KMS-11 (cell line): ENCODE results near the gene FAM13C.

Experiments used
- H2AFZ ChIP-seq: fragments of 200-600 bp; sonication (generic); 2 replicates; pipeline ENCODE4 v1.6.1; 2016; ENCODE audit warnings: antibody characterized with exemption, mixed run types, low read depth
- H3K27ac ChIP-seq: fragments of 200-600 bp; sonication (generic); 2 replicates; pipeline ENCODE4 v1.6.1; 2016; ENCODE audit warnings: mild to moderate bottlenecking, mixed run types
- H3K27me3 ChIP-seq: fragments of 200-600 bp; sonication (generic); 2 replicates; pipeline ENCODE4 v1.6.1; 2017; ENCODE audit warnings: mild to moderate bottlenecking, low read depth, mixed run types, moderate library complexity; ENCODE audit not compliant: insufficient read depth
- H3K36me3 ChIP-seq: fragments of 200-600 bp; sonication (generic); 2 replicates; pipeline ENCODE4 v1.6.1; 2017; ENCODE audit warnings: mild to moderate bottlenecking, mixed run types; ENCODE audit not compliant: insufficient read depth
- H3K4me1 ChIP-seq: fragments of 200-600 bp; sonication (generic); 2 replicates; pipeline ENCODE4 v1.6.1; 2016; ENCODE audit warnings: mild to moderate bottlenecking, low read depth, mixed run types; ENCODE audit not compliant: poor library complexity, severe bottlenecking
- H3K4me2 ChIP-seq: fragments of 200-600 bp; sonication (generic); 2 replicates; pipeline ENCODE4 v1.7.0; 2016; ENCODE audit warnings: mild to moderate bottlenecking, mixed run types
- H3K4me3 ChIP-seq: fragments of 200-600 bp; sonication (generic); IDR thresholded peaks from 2 replicates; pipeline ENCODE4 v1.6.1; 2017; ENCODE audit warnings: low read depth, low read length, mixed read lengths; ENCODE audit not compliant: insufficient read depth
- H3K79me2 ChIP-seq: fragments of 200-600 bp; sonication (generic); 2 replicates; pipeline ENCODE4 v1.6.1; 2016; ENCODE audit warnings: low read depth, mixed run types; ENCODE audit not compliant: insufficient read depth
- H3K9ac ChIP-seq: fragments of 200-600 bp; sonication (generic); 2 replicates; pipeline ENCODE4 v1.6.1; 2016; ENCODE audit warnings: mild to moderate bottlenecking, mixed run types
- H4K20me1 ChIP-seq: fragments of 200-600 bp; sonication (generic); 2 replicates; pipeline ENCODE4 v1.6.1; 2016; ENCODE audit warnings: mild to moderate bottlenecking, mixed run types; ENCODE audit not compliant: insufficient read depth
- CTCF ChIP-seq: fragments of 200-600 bp; sonication (generic); conservative IDR thresholded peaks from 2 replicates; pipeline ENCODE4 v1.6.1; 2017; ENCODE audit warnings: low read depth, mild to moderate bottlenecking, antibody characterized with exemption, low read length, moderate library complexity, mixed read lengths

Gene FAM13C

GRCh38 chr10:59382831-59383295 lies 20.5 kb upstream of the FAM13C start:
- TF ChIP-seq CTCF = no peak
- Histone ChIP-seq H3K79me2 (no peaks in the 10 kb centered on the region), H3K4me1 (no peaks in the 10 kb centered on the region), H3K27ac (no peak overlapping the region), H3K4me2 (no peak overlapping the region), H4K20me1 (no peaks in the 10 kb centered on the region), H3K4me3 (no peak overlapping the region), H3K9ac (no peak overlapping the region), H2AFZ (no peak overlapping the region), H3K27me3 (no peaks in the 10 kb centered on the region), H3K36me3 (no peaks in the 10 kb centered on the region)

GRCh38 chr10:59381687-59382086 lies 19.3 kb upstream of the FAM13C start:
- H3K4me3 ChIP-seq = no peak overlapping the region
- H3K4me2 ChIP-seq = no peak overlapping the region
- no peaks in the 10 kb centered on the region for H3K4me1 ChIP-seq
- no peak overlapping the region for H2AFZ ChIP-seq
- no peak overlapping the region for H3K9ac ChIP-seq
- H4K20me1 ChIP-seq = no peaks in the 10 kb centered on the region
- no peak overlapping the region for H3K27ac ChIP-seq
- no peak for TF ChIP-seq CTCF
- no peaks in the 10 kb centered on the region for H3K79me2 ChIP-seq
- H3K36me3 ChIP-seq = no peaks in the 10 kb centered on the region
- no peaks in the 10 kb centered on the region for H3K27me3 ChIP-seq

- H3K9ac ChIP-seq = no peak overlapping the region
- H3K36me3 ChIP-seq = no peaks in the 10 kb centered on the region
- no peak overlapping the region for H3K27ac ChIP-seq
- no peak for TF ChIP-seq CTCF
- no peaks in the 10 kb centered on the region for H3K27me3 ChIP-seq
- no peak overlapping the region for H2AFZ ChIP-seq
- no peak overlapping the region for H3K4me2 ChIP-seq
- no peaks in the 10 kb centered on the region for H3K79me2 ChIP-seq
- H3K4me3 ChIP-seq = no peak overlapping the region
- H3K4me1 ChIP-seq = no peaks in the 10 kb centered on the region
- no peaks in the 10 kb centered on the region for H4K20me1 ChIP-seq
Measured at GRCh38 chr10:59376846-59377245, 14.5 kb upstream of the FAM13C start.

GRCh38 chr10:59375990-59376389 lies 13.6 kb upstream of the FAM13C start:
- H3K79me2 ChIP-seq = no peaks in the 10 kb centered on the region
- no peak for TF ChIP-seq CTCF
- no peaks in the 10 kb centered on the region for H3K4me1 ChIP-seq
- no peak overlapping the region for H3K27ac ChIP-seq
- H2AFZ ChIP-seq = no peak overlapping the region
- no peak overlapping the region for H3K9ac ChIP-seq
- H3K36me3 ChIP-seq = no peaks in the 10 kb centered on the region
- no peaks in the 10 kb centered on the region for H3K27me3 ChIP-seq
- no peak overlapping the region for H3K4me2 ChIP-seq
- no peaks in the 10 kb centered on the region for H4K20me1 ChIP-seq
- no peak overlapping the region for H3K4me3 ChIP-seq
